Measurements from ENCODE around the gene ADAMTS4.
"Not testable (repeated sequence)": the region's sequence is repeated elsewhere in the genome, so short reads cannot be mapped to it uniquely, and the experiment has no call there.

Gene ADAMTS4, protein sequence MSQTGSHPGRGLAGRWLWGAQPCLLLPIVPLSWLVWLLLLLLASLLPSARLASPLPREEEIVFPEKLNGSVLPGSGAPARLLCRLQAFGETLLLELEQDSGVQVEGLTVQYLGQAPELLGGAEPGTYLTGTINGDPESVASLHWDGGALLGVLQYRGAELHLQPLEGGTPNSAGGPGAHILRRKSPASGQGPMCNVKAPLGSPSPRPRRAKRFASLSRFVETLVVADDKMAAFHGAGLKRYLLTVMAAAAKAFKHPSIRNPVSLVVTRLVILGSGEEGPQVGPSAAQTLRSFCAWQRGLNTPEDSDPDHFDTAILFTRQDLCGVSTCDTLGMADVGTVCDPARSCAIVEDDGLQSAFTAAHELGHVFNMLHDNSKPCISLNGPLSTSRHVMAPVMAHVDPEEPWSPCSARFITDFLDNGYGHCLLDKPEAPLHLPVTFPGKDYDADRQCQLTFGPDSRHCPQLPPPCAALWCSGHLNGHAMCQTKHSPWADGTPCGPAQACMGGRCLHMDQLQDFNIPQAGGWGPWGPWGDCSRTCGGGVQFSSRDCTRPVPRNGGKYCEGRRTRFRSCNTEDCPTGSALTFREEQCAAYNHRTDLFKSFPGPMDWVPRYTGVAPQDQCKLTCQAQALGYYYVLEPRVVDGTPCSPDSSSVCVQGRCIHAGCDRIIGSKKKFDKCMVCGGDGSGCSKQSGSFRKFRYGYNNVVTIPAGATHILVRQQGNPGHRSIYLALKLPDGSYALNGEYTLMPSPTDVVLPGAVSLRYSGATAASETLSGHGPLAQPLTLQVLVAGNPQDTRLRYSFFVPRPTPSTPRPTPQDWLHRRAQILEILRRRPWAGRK

GRCh38 chr1:161198897-161199431, at the start of gene ADAMTS4:
TSS of gene ADAMTS4 (minus strand) at chr1:161199054. CDS start at chr1:161198627, 427 bp downstream.
- DNase-seq, result no peak

DNA sequence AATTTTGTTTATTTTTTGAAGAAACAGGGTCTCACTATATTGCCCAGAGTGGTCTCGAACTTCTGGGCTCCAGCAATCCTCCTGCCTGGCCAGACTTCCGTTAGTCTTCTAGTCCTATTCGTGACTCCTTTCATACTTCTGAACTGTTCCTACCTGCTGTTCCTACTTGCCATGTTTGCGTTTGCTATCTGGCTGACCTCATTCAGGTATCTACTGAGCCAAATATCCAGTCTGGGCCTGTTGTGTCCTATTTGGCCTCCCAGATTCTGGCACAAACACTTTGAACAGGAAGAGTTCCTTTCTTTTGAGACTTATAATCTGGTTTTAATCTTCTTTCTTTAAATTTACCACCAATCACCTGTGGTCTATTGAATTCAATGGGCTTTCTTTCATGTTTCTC, 46.0 kb upstream of the ADAMTS4 start:
- no peak for DNase-seq

GRCh38 chr1:161242313-161242712, 43.5 kb upstream of the ADAMTS4 start:
- no peak for DNase-seq

DNA sequence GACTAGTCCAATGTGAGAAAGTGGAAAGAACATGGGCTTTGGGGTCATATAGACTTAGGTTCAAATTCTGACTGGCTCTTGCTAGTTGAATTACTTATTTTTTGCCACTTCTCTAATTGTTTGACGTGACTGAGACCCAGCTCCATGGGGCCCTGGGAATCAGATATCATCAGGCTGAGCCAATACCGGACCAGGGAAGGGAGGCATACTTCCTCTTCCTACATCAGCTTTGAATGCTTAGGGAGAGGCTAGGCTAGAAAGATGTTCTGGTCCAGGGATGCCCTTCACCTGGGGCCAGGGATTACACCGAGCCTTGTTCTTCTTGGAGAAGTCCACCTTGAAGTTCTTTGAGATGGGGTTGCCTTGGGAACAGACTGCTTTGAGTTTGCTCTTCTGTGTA, 42.8 kb upstream of the ADAMTS4 start:
- no peak for DNase-seq

DNA sequence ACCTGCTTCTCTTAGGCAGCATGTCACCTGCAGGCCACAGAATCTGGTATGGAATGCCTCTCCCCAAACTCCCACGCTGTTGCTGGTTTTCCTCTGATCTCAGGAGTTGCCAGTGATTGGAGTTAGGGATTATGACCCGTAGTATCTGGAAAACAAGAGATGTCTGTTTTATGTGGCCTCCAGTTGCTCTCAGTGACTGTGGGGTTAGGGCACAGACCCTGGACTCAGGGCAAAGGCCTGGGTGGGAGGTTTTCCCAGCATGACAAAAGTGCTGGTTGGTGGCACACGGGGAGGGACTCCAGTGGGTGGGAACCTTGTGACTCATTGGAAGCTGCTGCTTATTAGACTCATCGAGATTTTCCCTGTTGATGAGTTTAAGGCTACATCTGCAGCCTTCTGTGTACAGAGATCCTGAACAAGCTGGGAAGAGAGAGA, 39.2 kb upstream of the ADAMTS4 start, which contains the start of gene NR1I3:
TSS of gene NR1I3 (minus strand) at position 165 of the 435 bp plus-strand sequence. CDS start 1,638 bp downstream, outside the sequence.
- DNase-seq, result no peak

DNA sequence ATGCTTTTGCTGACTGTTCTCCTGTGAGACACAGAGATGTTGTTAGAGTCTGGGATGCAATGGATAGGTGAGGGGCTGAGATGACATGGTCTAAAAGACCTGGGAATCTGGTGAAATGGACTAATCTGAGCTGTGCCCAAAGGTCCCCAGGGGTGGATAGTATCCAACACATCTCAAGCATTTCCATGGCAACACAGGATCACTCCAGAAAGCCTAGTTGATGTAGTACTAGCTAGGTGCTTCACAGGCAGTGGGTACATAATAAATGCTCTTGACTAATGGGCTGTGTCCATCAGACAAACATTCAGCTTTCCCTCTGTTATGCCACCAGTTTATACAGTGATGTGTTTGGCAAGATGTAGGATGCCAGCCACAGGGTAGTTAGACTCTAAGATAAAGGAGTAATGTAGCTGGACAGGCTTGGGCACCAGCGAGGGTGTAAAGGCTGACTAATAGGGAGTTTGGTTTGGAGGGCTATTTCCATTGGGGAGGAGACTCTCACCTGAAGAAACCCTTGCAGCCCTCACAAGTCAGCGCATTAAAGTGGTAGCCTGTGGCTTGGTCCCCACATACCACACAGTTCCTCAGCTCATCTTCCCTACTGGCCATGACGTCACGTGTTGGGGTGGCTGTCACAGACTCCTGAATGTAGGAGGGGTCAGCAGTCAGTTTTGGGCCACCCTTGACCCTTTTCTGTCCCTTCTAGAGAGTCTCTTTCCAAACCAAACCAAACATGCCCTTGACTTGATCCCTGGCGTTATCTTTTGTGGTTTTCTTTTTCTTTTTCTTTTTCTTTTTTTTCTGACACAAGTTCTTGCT, 37.3 kb upstream of the ADAMTS4 start:
- no peak for DNase-seq

GRCh38 chr1:161233102-161233501, 34.2 kb upstream of the ADAMTS4 start:
- DNase-seq, result no peak

GRCh38 chr1:161230762-161231161, 31.9 kb upstream of the ADAMTS4 start:
- no peak for DNase-seq

DNA sequence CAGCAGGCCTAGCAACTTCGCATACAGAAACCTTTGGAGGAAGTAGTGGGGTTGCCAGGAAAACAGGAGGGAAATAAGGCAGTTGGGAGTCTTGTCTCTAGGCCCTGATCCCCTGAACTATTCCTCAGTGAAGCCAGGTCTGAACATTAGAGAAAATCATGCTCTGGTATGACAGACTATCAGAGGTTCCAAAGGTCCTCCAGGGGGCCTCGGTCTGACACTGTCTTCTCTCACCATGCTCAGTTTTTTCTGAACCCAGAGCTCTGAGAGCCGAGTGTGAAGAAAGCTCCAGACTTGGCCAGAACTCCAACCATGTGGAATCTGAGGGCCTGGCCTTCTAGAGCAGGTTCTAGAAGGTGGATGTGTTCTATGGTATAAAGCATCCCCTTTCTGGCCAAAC, 31.0 kb upstream of the ADAMTS4 start:
- no peak for DNase-seq

- DNase-seq, result no peak
These were observed 29.2 kb upstream of the ADAMTS4 start for GRCh38 chr1:161228032-161228431.

DNA sequence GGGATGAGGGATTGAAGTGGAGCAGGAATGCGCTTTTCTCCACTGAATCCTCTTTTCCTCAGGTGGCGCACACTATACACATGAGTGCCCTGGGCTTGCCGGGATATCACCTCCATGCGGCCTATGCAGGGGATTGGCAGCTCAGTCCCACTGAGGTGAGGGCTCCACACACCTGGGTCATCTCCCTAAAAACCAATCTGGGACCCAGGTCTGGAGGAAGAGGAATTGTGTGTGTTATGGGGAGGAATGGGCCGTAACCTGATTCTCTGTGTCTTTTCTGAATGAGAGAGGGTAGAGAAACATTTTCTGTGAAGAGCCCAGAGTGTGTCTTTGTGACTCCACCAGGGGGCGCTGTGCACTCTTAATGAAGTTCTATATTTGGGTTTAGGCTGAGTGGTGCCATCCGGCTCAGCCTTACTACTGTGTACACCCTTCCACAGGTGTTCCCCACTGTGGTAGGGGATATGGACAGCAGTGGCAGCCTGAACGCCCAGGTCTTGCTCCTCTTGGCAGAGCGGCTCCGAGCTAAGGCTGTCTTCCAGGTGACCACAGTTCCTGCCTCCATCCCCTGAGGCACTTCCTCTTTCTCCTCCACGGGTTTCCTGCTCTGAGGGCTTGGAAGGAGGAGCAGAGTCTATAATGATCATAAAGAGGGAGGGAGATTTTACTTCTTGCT, 28.5 kb upstream of the ADAMTS4 start:
- DNase-seq, result peak; percentile 89

DNA sequence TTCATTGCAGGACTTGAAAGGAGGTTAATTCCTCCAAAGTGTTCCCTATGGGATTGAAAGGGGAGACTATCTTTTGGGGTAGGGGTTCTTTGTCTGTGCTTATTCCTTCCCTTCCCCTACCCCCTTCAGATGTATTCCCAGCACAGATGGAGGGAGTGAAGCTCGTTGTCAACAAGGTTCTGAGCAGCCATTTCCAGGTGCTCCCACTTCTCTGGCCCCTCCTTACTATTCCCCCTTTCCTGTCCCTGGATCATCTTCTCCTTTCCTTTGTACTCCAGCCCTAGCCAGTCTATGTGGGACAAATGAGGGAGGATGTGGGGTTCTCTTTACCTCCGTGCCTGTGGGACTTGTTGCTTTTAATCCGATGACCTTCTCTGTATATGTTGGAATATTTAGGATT, 27.9 kb upstream of the ADAMTS4 start:
- no peak for DNase-seq

DNA sequence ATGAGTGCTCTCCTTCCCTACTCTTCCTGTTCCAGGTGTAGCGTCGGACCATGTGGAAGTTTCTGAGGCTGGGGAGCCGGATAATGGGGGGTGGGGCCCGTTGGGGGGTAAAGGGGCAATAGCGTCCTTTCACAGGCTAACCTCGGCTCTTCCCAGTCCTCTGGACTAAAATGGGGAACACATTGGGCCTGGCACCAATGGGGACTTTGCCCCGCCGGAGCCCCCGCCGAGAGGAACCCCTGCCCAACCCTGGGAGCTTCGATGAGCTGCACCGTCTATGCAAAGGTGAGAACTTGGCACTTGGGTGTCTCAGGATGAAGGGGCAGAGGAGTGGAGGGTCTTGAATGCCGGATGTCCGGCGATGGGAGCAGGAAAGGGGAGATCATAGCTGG, 27.5 kb upstream of the ADAMTS4 start:
- no peak for DNase-seq

GRCh38 chr1:161225534-161226319, 26.9 kb upstream of the ADAMTS4 start, which contains the start of gene TOMM40L:
TSS of gene TOMM40L (plus strand) at chr1:161226060. CDS start at chr1:161226490, 430 bp downstream.
- peak; percentile 79 for DNase-seq

DNA sequence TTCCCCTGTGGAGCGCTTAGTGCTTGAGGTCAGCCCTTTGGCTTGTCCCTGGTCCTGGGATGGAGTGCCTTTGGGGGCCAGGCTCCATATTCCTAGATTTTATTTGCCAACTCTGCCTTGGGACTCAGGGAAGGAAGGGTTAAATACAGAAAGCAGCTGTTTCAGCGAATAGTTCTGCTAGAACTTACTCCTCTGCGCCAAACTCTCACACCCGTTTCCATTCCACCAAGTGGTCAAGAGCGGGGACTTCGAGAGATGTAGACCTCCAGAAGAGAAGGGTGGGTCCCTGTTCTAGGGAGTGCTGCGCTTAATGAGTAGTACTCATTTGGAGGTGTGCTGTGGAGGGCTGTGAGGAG, 26.3 kb upstream of the ADAMTS4 start:
- DNase-seq, result no peak

- not testable (repeated sequence) for DNase-seq
These were observed 25.8 kb upstream of the ADAMTS4 start for GRCh38 chr1:161224695-161225087.

DNA sequence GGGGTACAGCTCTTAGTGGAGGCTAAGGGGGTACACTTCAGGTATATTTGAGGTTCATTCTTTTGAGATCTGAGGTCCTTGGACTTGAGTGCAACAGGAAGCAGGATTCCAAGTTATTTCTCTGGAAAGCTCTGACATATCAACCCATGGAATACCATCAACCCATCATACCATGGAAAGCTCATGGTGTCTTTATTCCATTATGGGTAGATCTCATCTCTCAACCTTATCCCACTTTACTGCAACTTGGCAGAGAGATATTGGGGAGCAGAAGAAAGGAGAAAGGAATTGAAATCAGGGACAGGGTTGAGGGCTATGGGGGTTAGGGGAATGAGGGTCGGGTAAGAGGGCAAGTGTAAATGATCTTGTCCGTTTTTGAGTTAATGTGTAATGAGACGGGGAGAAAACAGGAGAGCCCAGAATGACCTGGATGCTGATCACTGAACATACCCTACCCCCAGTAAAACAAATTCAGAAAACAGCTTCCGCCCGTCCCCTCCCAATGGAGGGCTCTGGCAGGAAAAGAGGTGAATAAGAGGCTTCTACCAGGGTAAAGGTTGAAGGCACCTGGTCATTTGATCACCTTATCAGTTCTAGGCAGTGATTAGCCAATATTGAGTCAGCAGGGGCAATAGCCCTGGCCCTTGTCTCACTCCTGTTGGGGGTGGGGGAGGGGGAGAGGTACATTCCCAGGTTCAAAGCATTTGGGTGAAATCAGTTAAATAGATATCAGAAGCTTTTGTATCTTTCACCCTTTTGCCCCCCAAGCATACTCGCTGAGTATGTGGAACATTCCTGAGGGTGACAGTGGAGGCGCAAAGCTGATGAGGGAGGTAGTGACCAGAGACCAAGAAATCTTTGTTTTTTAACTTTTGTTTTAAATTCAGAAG, 25.2 kb upstream of the ADAMTS4 start:
- no peak for DNase-seq

GRCh38 chr1:161222175-161223019, 23.5 kb upstream of the ADAMTS4 start:
- DNase-seq, result no peak

DNA sequence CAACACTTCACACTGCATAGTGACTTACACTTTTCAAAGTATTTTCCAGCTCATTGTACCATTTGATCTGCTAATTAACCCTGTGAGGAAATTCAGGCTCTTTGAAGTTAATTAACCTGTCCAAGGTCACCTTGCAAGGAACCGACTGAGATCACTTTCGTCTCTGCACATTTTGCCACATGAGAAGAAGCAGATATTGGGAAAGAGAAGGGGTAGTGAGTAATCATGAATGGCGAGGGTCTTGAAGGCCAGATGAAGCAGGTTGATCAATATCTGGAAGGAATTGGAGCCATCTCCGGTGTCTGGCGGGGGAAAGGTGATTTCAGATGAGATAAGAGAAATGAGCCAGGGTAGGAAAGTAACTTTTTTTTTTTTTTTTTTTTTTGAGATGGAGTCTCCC, 21.1 kb upstream of the ADAMTS4 start:
- DNase-seq, result no peak

All from activated T-cell treated with anti-CD3 and anti-CD28 coated beads for 4 hours (primary cell).